ENCODE data around the gene SLC6A19. TPM values are rescaled to one million over a fixed set of nuclear protein-coding genes. Genes with fewer than 3 reads are reported as not detected.

SLC6A19 gene
- total and polyA plus RNA-seq, 2 of the 13 experiments (the other 11 are each of a cell fraction or from before 2014, with no cell fraction given) = 0.02 TPM; not detected in 1

GRCh38 chr5:1195916-1196315 is 5.5 kb upstream of the SLC6A19 start:
- POLR2A ChIA-PET = interaction anchor here (1.8 kb wide), 1 partner anchor 10 kb away, joined by 4 read pairs; no protein-coding TSS in a partner anchor
- in situ Hi-C loops (cut with HindIII; ENCODE audit: extremely low pct_ligation_motif_present, low pct_unique_long_range_greater_than_20kb) = no loop called here
- BruUV-seq (replicated peaks) = no TSS peak
- H2AFZ ChIP-seq (ENCODE audit: low read length) = no peak overlapping the region
- H3K79me2 ChIP-seq (ENCODE audit: insufficient read depth, low read length) = no peaks in the 10 kb centered on the region
- H3K27me3 ChIP-seq (ENCODE audit: control insufficient read depth in 1 of 2, insufficient read depth in 2 of 2, low read length in 2 of 2) = peaks cover 2 to 41% of the 10 kb centered on the region in 2 experiments; a peak in 4 of 5 replicates
- intact Hi-C loops (cut with micrococcal nuclease; ENCODE audit: unreplicated experiment) = no loop called here
- DNase-seq (ENCODE audit: low spot score) (no peak), ATAC-seq (no peak), FAIRE-seq (no peak)
- no peak overlapping the region for H3K4me3 ChIP-seq (replicated peaks in 1 of 3; ENCODE audit: insufficient read depth in 1 of 3, low read depth in 2 of 3, low read length in 3 of 3)
- H3K27ac ChIP-seq (ENCODE audit: extremely low read length, insufficient read depth, low read length) = no peak overlapping the region
- H3K36me3 ChIP-seq (replicated peaks in 1 of 2; ENCODE audit: control insufficient read depth in 1 of 2, insufficient read depth in 2 of 2, low read length in 2 of 2) = no peaks in the 10 kb centered on the region
- no peak overlapping the region for H3K4me2 ChIP-seq (ENCODE audit: low read depth, low read length)
- no peak overlapping the region for H3K9ac ChIP-seq (ENCODE audit: insufficient read depth, low read depth, low read length)
- CTCF ChIA-PET (ENCODE audit: low intra/inter-chr PET ratio, low total read pairs) = no interaction called here
- TF ChIP-seq RXRB (CRISPR knock-in tag; IDR thresholded peaks at IDR 0.05; ENCODE audit: borderline replicate concordance) (no peak), E2F5 (CRISPR knock-in tag; conservative IDR thresholded peaks at IDR 0.05) (no peak), MIXL1 (CRISPR knock-in tag; IDR thresholded peaks at IDR 0.05) (no peak), SNAI1 (CRISPR knock-in tag; IDR thresholded peaks at IDR 0.05; ENCODE audit: borderline replicate concordance) (no peak)
- H3K4me1 ChIP-seq (ENCODE audit: insufficient read depth, low read length) = peaks cover 26% of the 10 kb centered on the region
- no peaks in the 10 kb centered on the region for H4K20me1 ChIP-seq (ENCODE audit: insufficient read depth, low read length)
- no peaks in the 10 kb centered on the region for H3K9me3 ChIP-seq (ENCODE audit: low read length)
- 69% methylated on average over 23 of the region's 24 CpGs for WGBS (ENCODE audit: low lambda C conversion rate)

- H3K4me2 ChIP-seq (ENCODE audit: low read depth, low read length) = no peak overlapping the region
- BruUV-seq (replicated peaks) = no TSS peak
- no peak overlapping the region for H3K4me3 ChIP-seq (replicated peaks in 1 of 3; ENCODE audit: insufficient read depth in 1 of 3, low read depth in 2 of 3, low read length in 3 of 3)
- ChIA-PET CTCF (ENCODE audit: low intra/inter-chr PET ratio, low total read pairs) (no interaction called here), POLR2A (interaction anchor here (1.8 kb wide), 1 partner anchor 11 kb away, joined by 4 read pairs; no protein-coding TSS in a partner anchor)
- FAIRE-seq = no peak
- ATAC-seq = no peak
- H3K36me3 ChIP-seq (replicated peaks in 1 of 2; ENCODE audit: control insufficient read depth in 1 of 2, insufficient read depth in 2 of 2, low read length in 2 of 2) = no peaks in the 10 kb centered on the region
- no peaks in the 10 kb centered on the region for H3K9me3 ChIP-seq (ENCODE audit: low read length)
- H4K20me1 ChIP-seq (ENCODE audit: insufficient read depth, low read length) = no peaks in the 10 kb centered on the region
- no peaks in the 10 kb centered on the region for H3K79me2 ChIP-seq (ENCODE audit: insufficient read depth, low read length)
- peaks cover 28% of the 10 kb centered on the region for H3K4me1 ChIP-seq (ENCODE audit: insufficient read depth, low read length)
- no peak for DNase-seq (ENCODE audit: low spot score)
- in situ Hi-C loops (cut with HindIII; ENCODE audit: extremely low pct_ligation_motif_present, low pct_unique_long_range_greater_than_20kb) = no loop called here
- H3K9ac ChIP-seq (ENCODE audit: insufficient read depth, low read depth, low read length) = no peak overlapping the region
- H2AFZ ChIP-seq (ENCODE audit: low read length) = no peak overlapping the region
- intact Hi-C loops (cut with micrococcal nuclease; ENCODE audit: unreplicated experiment) = no loop called here
- WGBS (ENCODE audit: low lambda C conversion rate) = 11% methylated on average over 1 of the region's 1 CpG
- H3K27me3 ChIP-seq (ENCODE audit: control insufficient read depth in 1 of 2, insufficient read depth in 2 of 2, low read length in 2 of 2) = peaks cover 3 to 43% of the 10 kb centered on the region in 2 experiments; a peak in 4 of 5 replicates
- no peak overlapping the region for H3K27ac ChIP-seq (ENCODE audit: extremely low read length, insufficient read depth, low read length)
- TF ChIP-seq ZC3H4 (CRISPR knock-in tag; IDR thresholded peaks at IDR 0.05; ENCODE audit: borderline replicate concordance) = no peak
- TF ChIP-seq HMG20A (CRISPR knock-in tag; IDR thresholded peaks at IDR 0.05; ENCODE audit: borderline replicate concordance) = no peak
- TF ChIP-seq ZMYM2 (CRISPR knock-in tag; IDR thresholded peaks at IDR 0.05) = no peak
- no peak for TF ChIP-seq ZBTB34 (CRISPR knock-in tag; IDR thresholded peaks at IDR 0.05)
- no peak for TF ChIP-seq ZBTB39 (CRISPR knock-in tag; IDR thresholded peaks at IDR 0.05)
- no peak for TF ChIP-seq PRDM10 (CRISPR knock-in tag; IDR thresholded peaks at IDR 0.05; ENCODE audit: low read depth)
- TF ChIP-seq SRF (IDR thresholded peaks at IDR 0.05; ENCODE audit: low read depth, low read length) = no peak
Observed at GRCh38 chr5:1196562-1196961, 4.8 kb upstream of the SLC6A19 start.

Data from HepG2 (cell line).